GM23338 (cell line): Measurements from ENCODE around the gene PKD1L1.

Source experiments
- CREB1 ChIP-seq: fragments of 250-450 bp; sonication (Bioruptor Pico); IDR thresholded peaks from 2 replicates; pipeline ENCODE4 v1.5.0; 2020; ENCODE audit warnings: low read depth, mild to moderate bottlenecking, moderate library complexity
- CTCF ChIP-seq, 2 experiments: fragments of 200-600 bp in 1 of 2; sonication (generic) in 1 of 2; conservative IDR thresholded peaks; 2 replicates each; pipeline versions ENCODE4 v1.5.1 to v1.6.1; 2016 to 2017; ENCODE audit warnings: antibody characterized with exemption in 2 of 2, low read depth in 2 of 2, mild to moderate bottlenecking in 2 of 2, moderate library complexity in 1 of 2
- ETS1 ChIP-seq: IDR thresholded peaks from 2 replicates; pipeline ENCODE4 v1.6.1; 2016; ENCODE audit warnings: antibody characterized with exemption
- EZH2 ChIP-seq: fragments of 200-600 bp; sonication (generic); IDR thresholded peaks from one replicate; pipeline ENCODE4 v1.8.0; 2017; ENCODE audit warnings: antibody characterized with exemption, mild to moderate bottlenecking, low read depth; ENCODE audit not compliant: unreplicated experiment
- EZH2phosphoT487 ChIP-seq: fragments of 200-600 bp; sonication (generic); IDR thresholded peaks from one replicate; pipeline ENCODE4 v1.8.1; 2018; ENCODE audit warnings: antibody characterized with exemption; ENCODE audit not compliant: unreplicated experiment
- JUNB ChIP-seq: IDR thresholded peaks from one replicate; pipeline ENCODE4 v1.6.1; 2016; ENCODE audit warnings: antibody characterized with exemption; ENCODE audit not compliant: unreplicated experiment
- NANOG ChIP-seq: IDR thresholded peaks from 2 replicates; pipeline ENCODE4 v1.6.1; 2016; ENCODE audit warnings: antibody characterized with exemption, borderline replicate concordance
- POLR2AphosphoS5 ChIP-seq: IDR thresholded peaks from 2 replicates; pipeline ENCODE4 v1.6.1; 2016; ENCODE audit warnings: antibody characterized with exemption, low read depth
- REST ChIP-seq: IDR thresholded peaks from one replicate; pipeline ENCODE4 v1.6.1; 2018; ENCODE audit warnings: antibody characterized with exemption; ENCODE audit not compliant: unreplicated experiment
- STAT1 ChIP-seq: IDR thresholded peaks from one replicate; pipeline ENCODE4 v1.6.1; 2016; ENCODE audit warnings: antibody characterized with exemption; ENCODE audit not compliant: unreplicated experiment
- ZNF114 ChIP-seq: fragments of 250-450 bp; sonication (Bioruptor Pico); IDR thresholded peaks from 2 replicates; pipeline ENCODE4 v1.5.0; 2020; ENCODE audit warnings: mild to moderate bottlenecking, moderate library complexity
- ZNF331 ChIP-seq: fragments of 250-450 bp; sonication (Bioruptor Pico); IDR thresholded peaks from 2 replicates; pipeline ENCODE4 v1.5.0; 2020; ENCODE audit warnings: low read depth, mild to moderate bottlenecking, moderate library complexity
- ZNF462 ChIP-seq: fragments of 250-450 bp; sonication (Bioruptor Pico); IDR thresholded peaks from 2 replicates; pipeline ENCODE4 v1.5.0; 2020; ENCODE audit warnings: mild to moderate bottlenecking, moderate library complexity

- TF ChIP-seq CTCF (conservative IDR thresholded peaks at IDR 0.05; ENCODE audit: low read depth in 2 of 2): no peak
- TF ChIP-seq REST: no peak
- no peak for TF ChIP-seq EZH2
- TF ChIP-seq POLR2AphosphoS5: no peak
- no peak for TF ChIP-seq EZH2phosphoT487
- no peak for TF ChIP-seq CREB1 (CRISPR knock-in tag)
- no peak for TF ChIP-seq ZNF114 (CRISPR knock-in tag)
- no peak for TF ChIP-seq NANOG
- no peak for TF ChIP-seq JUNB
- no peak for TF ChIP-seq STAT1
- TF ChIP-seq ZNF331 (CRISPR knock-in tag): no peak
- no peak for TF ChIP-seq ETS1
- TF ChIP-seq ZNF462 (CRISPR knock-in tag): no peak
These were observed 41.4 kb downstream of the PKD1L1 start for GRCh38 chr7:47906883-47907282.
